HepG2 (cell line): ENCODE measurements around the gene CALU.

Experiments
- CBX1 ChIP-seq: IDR thresholded peaks from one replicate; pipeline ENCODE4 v1.6.1; 2016; ENCODE audit warnings: antibody characterized with exemption, low read depth
- KDM2A ChIP-seq: sonication (generic); formaldehyde crosslinking; IDR thresholded peaks from 2 replicates; pipeline ENCODE4 v1.4.0; 2020; ENCODE audit warnings: low read depth, missing genetic modification reagents, borderline replicate concordance
- MEIS1 ChIP-seq: sonication (generic); formaldehyde crosslinking; IDR thresholded peaks from 2 replicates; pipeline ENCODE4 v1.9.0; 2021; ENCODE audit warnings: mild to moderate bottlenecking, missing genetic modification reagents, moderate library complexity, borderline replicate concordance
- POLR2G ChIP-seq: fragments of 200-400 bp; formaldehyde crosslinking; IDR thresholded peaks from 2 replicates; pipeline ENCODE4 v1.6.1; 2018; ENCODE audit warnings: mild to moderate bottlenecking, low read depth, low read length, moderate library complexity
- TAF1 ChIP-seq: sonication (generic); formaldehyde crosslinking; IDR thresholded peaks from 2 replicates; pipeline ENCODE4 v1.4.0; 2020; ENCODE audit warnings: missing genetic modification reagents
- ZBED4 ChIP-seq: sonication (generic); formaldehyde crosslinking; IDR thresholded peaks from 2 replicates; pipeline ENCODE4 v1.4.0; 2020; ENCODE audit warnings: missing genetic modification reagents, borderline replicate concordance
- ZBTB40 ChIP-seq, 2 experiments: fragments of 450-650 bp in 1 of 2; sonication (generic) in 1 of 2; formaldehyde crosslinking in 1 of 2; IDR thresholded peaks; 2 replicates each; pipeline versions ENCODE4 v1.6.1 to v1.8.0; 2016 to 2022; ENCODE audit warnings: antibody characterized with exemption in 1 of 2, mild to moderate bottlenecking in 1 of 2, missing genetic modification reagents in 1 of 2
- ZNF24 ChIP-seq: fragments of 450-650 bp; IDR thresholded peaks from 2 replicates; pipeline ENCODE4 v1.6.1; 2017; ENCODE audit warnings: antibody characterized with exemption, mild to moderate bottlenecking
- ZNF850 ChIP-seq: sonication (generic); formaldehyde crosslinking; conservative IDR thresholded peaks from 2 replicates; pipeline ENCODE4 v1.9.0; 2021; ENCODE audit warnings: mild to moderate bottlenecking, missing genetic modification reagents
- TF ChIP-seq, protein P1 (sequence below): sonication (generic); formaldehyde crosslinking; IDR thresholded peaks from 2 replicates; pipeline ENCODE4 v1.5.1; 2020; ENCODE audit warnings: missing genetic modification reagents, mild to moderate bottlenecking, borderline replicate concordance
- TF ChIP-seq, protein P2 (sequence below): sonication (generic); formaldehyde crosslinking; IDR thresholded peaks from 2 replicates; pipeline ENCODE4 v1.4.0; 2020; ENCODE audit warnings: missing genetic modification reagents; ENCODE audit errors: not compliant biosample characterization

DNA sequence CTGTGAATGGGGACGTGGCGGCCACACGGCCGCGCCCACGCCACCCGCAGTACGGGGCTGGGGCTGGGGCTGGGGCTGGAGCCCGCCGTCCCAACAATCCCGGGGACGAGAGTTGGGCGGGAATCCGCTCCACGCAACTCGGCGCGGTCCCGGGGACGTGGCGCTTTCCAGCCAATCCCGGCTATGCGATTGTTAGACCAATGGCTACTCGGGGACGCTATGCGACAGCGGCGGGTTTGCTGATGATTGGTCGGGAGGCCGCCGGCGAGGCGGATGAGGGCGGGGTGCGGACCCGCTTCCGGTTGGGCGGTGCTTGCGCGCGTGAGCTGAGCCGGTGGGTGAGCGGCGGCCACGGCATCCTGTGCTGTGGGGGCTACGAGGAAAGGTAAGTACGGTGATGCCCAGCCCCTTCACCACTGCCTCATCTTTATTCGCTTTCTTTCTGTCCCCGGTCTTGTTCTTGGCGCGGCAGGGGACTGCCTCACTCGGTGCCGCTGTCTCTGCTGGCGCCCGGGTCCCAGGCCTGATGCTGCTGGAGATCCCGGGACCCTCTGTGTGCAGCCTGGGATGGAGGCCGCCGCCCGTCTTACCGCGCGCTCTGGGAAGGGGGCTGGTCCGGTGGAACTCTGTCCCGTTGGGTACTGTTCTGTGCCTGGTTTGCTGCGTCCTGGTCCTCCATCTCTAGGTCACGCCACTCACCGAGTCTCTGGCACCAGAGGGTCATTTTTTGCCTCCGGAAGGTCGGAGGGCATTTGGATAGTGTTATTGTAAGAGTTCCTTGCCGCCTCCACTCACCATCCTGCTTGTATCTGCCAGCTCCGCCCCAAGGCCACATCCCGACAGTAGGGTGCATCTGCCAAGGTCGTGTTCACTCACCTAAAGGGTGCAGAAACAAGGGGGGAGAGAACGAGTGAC is at the start of gene CALU:
- TF ChIP-seq CBX1 (no peak), ZBTB40 (IDR thresholded peaks at IDR 0.05) (no peak), ZBTB40 (CRISPR knock-in tag; IDR thresholded peaks at IDR 0.05) (0 out of 2 replicates have a peak, but pooled peaks have one; percentile 42), POLR2G (peak; percentile 90), MEIS1 (CRISPR knock-in tag) (peak; percentile 36; the same call in 1 of the 2 replicates), ZNF850 (no peak), TAF1 (peak; percentile 93), KDM2A (CRISPR knock-in tag) (peak; percentile 60; the same call in 1 of the 2 replicates), ZBED4 (CRISPR knock-in tag) (peak; percentile 54; the same call in 1 of the 2 replicates), ZNF24 (no peak)
- TF ChIP-seq, protein P1, sequence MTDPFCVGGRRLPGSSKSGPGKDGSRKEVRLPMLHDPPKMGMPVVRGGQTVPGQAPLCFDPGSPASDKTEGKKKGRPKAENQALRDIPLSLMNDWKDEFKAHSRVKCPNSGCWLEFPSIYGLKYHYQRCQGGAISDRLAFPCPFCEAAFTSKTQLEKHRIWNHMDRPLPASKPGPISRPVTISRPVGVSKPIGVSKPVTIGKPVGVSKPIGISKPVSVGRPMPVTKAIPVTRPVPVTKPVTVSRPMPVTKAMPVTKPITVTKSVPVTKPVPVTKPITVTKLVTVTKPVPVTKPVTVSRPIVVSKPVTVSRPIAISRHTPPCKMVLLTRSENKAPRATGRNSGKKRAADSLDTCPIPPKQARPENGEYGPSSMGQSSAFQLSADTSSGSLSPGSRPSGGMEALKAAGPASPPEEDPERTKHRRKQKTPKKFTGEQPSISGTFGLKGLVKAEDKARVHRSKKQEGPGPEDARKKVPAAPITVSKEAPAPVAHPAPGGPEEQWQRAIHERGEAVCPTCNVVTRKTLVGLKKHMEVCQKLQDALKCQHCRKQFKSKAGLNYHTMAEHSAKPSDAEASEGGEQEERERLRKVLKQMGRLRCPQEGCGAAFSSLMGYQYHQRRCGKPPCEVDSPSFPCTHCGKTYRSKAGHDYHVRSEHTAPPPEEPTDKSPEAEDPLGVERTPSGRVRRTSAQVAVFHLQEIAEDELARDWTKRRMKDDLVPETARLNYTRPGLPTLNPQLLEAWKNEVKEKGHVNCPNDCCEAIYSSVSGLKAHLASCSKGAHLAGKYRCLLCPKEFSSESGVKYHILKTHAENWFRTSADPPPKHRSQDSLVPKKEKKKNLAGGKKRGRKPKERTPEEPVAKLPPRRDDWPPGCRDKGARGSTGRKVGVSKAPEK (CRISPR knock-in tag) = peak; percentile 21; the same call in 1 of the 2 replicates
- TF ChIP-seq, protein P2, sequence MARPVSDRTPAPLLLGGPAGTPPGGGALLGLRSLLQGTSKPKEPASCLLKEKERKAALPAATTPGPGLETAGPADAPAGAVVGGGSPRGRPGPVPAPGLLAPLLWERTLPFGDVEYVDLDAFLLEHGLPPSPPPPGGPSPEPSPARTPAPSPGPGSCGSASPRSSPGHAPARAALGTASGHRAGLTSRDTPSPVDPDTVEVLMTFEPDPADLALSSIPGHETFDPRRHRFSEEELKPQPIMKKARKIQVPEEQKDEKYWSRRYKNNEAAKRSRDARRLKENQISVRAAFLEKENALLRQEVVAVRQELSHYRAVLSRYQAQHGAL = peak; percentile 82
